Measurements from ENCODE around the gene DAG1.

GRCh38 chr3:49469936-49470713, at the start of gene DAG1:
- TF ChIP-seq, protein P1, sequence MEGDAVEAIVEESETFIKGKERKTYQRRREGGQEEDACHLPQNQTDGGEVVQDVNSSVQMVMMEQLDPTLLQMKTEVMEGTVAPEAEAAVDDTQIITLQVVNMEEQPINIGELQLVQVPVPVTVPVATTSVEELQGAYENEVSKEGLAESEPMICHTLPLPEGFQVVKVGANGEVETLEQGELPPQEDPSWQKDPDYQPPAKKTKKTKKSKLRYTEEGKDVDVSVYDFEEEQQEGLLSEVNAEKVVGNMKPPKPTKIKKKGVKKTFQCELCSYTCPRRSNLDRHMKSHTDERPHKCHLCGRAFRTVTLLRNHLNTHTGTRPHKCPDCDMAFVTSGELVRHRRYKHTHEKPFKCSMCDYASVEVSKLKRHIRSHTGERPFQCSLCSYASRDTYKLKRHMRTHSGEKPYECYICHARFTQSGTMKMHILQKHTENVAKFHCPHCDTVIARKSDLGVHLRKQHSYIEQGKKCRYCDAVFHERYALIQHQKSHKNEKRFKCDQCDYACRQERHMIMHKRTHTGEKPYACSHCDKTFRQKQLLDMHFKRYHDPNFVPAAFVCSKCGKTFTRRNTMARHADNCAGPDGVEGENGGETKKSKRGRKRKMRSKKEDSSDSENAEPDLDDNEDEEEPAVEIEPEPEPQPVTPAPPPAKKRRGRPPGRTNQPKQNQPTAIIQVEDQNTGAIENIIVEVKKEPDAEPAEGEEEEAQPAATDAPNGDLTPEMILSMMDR (IDR thresholded peaks at IDR 0.05; ENCODE audit: insufficient read depth, low read length) = no peak
- TF ChIP-seq GABPA (IDR thresholded peaks at IDR 0.05; ENCODE audit: low read depth) (no peak), POLR2AphosphoS5 (IDR thresholded peaks at IDR 0.05; ENCODE audit: low read depth) (no peak; the same call in 1 of the 2 replicates)
- TF ChIP-seq, protein P2, sequence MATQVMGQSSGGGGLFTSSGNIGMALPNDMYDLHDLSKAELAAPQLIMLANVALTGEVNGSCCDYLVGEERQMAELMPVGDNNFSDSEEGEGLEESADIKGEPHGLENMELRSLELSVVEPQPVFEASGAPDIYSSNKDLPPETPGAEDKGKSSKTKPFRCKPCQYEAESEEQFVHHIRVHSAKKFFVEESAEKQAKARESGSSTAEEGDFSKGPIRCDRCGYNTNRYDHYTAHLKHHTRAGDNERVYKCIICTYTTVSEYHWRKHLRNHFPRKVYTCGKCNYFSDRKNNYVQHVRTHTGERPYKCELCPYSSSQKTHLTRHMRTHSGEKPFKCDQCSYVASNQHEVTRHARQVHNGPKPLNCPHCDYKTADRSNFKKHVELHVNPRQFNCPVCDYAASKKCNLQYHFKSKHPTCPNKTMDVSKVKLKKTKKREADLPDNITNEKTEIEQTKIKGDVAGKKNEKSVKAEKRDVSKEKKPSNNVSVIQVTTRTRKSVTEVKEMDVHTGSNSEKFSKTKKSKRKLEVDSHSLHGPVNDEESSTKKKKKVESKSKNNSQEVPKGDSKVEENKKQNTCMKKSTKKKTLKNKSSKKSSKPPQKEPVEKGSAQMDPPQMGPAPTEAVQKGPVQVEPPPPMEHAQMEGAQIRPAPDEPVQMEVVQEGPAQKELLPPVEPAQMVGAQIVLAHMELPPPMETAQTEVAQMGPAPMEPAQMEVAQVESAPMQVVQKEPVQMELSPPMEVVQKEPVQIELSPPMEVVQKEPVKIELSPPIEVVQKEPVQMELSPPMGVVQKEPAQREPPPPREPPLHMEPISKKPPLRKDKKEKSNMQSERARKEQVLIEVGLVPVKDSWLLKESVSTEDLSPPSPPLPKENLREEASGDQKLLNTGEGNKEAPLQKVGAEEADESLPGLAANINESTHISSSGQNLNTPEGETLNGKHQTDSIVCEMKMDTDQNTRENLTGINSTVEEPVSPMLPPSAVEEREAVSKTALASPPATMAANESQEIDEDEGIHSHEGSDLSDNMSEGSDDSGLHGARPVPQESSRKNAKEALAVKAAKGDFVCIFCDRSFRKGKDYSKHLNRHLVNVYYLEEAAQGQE (IDR thresholded peaks at IDR 0.05; ENCODE audit: insufficient replicate concordance, low read depth) = no peak
